ENCODE results near the gene WFDC10B. TPM values are rescaled to one million over a fixed set of nuclear protein-coding genes. Genes with fewer than 3 reads are reported as not detected.

Gene WFDC10B
- total and polyA plus RNA-seq, 10 of the 15 experiments (the other 5 are each of a cell fraction or from before 2014, with no cell fraction given): not detected

- Histone ChIP-seq H3K4me3 (no peak overlapping the region), H4K20me1 (ENCODE audit: control insufficient read depth, insufficient read depth) (no peaks in the 10 kb centered on the region), H3K4me1 (ENCODE audit: control insufficient read depth, insufficient read depth, low read length) (no peaks in the 10 kb centered on the region), H3K27me3 (replicated peaks in 1 of 2; ENCODE audit: control insufficient read depth in 2 of 2, insufficient read depth in 2 of 2, low read length in 1 of 2) (no peaks in the 10 kb centered on the region), H3K79me2 (ENCODE audit: control insufficient read depth, insufficient read depth, low read length) (no peaks in the 10 kb centered on the region), H3K4me2 (ENCODE audit: control insufficient read depth, insufficient read depth) (no peak overlapping the region), H3K27ac (ENCODE audit: control insufficient read depth, insufficient read depth) (no peak overlapping the region), H3K9ac (ENCODE audit: control insufficient read depth, insufficient read depth, low read length) (no peak overlapping the region), H3K36me3 (ENCODE audit: control insufficient read depth in 2 of 2, insufficient read depth in 2 of 2, low read length in 1 of 2) (no peaks in the 10 kb centered on the region), H3K9me3 (replicated peaks; ENCODE audit: control insufficient read depth, insufficient read depth, low read length) (peaks cover 2% of the 10 kb centered on the region; the same call in 1 of the 3 replicates), H2AFZ (ENCODE audit: control insufficient read depth, low read depth, low read length) (no peak overlapping the region)
- BruUV-seq (replicated peaks): no TSS peak
- DNase-seq (ENCODE audit: low read depth, low spot score) (no peak), FAIRE-seq (no peak), ATAC-seq (no peak)
- ChIA-PET SMC1A (ENCODE audit: uncharacterized antibody, unreplicated experiment) (no interaction called here), POLR2A (no interaction called here), RAD21 (ENCODE audit: unreplicated experiment) (no interaction called here), CTCF (no interaction called here)
- intact Hi-C loops (cut with micrococcal nuclease; ENCODE audit: unreplicated experiment): no loop called here
- in situ Hi-C loops (cut with MboI): no loop called here
- TF ChIP-seq PAX5 (IDR thresholded peaks at IDR 0.05; ENCODE audit: borderline replicate concordance, low read depth, low read length) (no peak), ZBTB4 (CRISPR knock-in tag; IDR thresholded peaks at IDR 0.05) (no peak), NR2C2 (IDR thresholded peaks at IDR 0.05; ENCODE audit: borderline replicate concordance, control insufficient read depth, insufficient read length, low read depth) (no peak), NKRF (conservative IDR thresholded peaks at IDR 0.05) (no peak), IKZF2 (IDR thresholded peaks at IDR 0.05) (no peak), IRF3 (IDR thresholded peaks at IDR 0.05) (no peak), POLR2A (IDR thresholded peaks at IDR 0.05; ENCODE audit: low read depth, low read length) (no peak), CHD1 (IDR thresholded peaks at IDR 0.05; ENCODE audit: low read depth, low read length) (no peak), IRF5 (IDR thresholded peaks at IDR 0.05; ENCODE audit: borderline replicate concordance) (no peak), SMC3 (IDR thresholded peaks at IDR 0.05; ENCODE audit: borderline replicate concordance, low read length) (no peak), HDAC2 (IDR thresholded peaks at IDR 0.05) (no peak), CEBPZ (IDR thresholded peaks at IDR 0.05; ENCODE audit: low read depth, low read length) (no peak), FOXM1 (IDR thresholded peaks at IDR 0.05; ENCODE audit: low read depth, low read length) (no peak), NR2F1 (conservative IDR thresholded peaks at IDR 0.05) (no peak), NFYA (IDR thresholded peaks at IDR 0.05; ENCODE audit: borderline replicate concordance, low read depth, low read length) (no peak)
Measured at GRCh38 chr20:45732199-45732598, 27.4 kb upstream of the WFDC10B start.

All from GM12878 (cell line).